ENCODE measurements around the gene LHX6. TPM values are rescaled to one million over a fixed set of nuclear protein-coding genes. Genes with fewer than 3 reads are reported as not detected.

Gene LHX6
- total and polyA plus RNA-seq, 2 experiments from 2014 or later = 1.0 to 1.2 TPM

GRCh38 chr9:122256206-122256605, 27.4 kb upstream of the LHX6 start:
- Mint-ChIP-seq H3K4me3 (no peak overlapping the region), H3K4me1 (peaks cover 29% of the 10 kb centered on the region), H3K9me3 (no peaks in the 10 kb centered on the region), H3K27me3 (ENCODE audit: insufficient read depth, low read depth, poor library complexity) (peaks cover 1% of the 10 kb centered on the region), H3K27ac (0 out of 2 replicates have a peak overlapping the region, but pooled peaks have one; percentile 1), H3K36me3 (ENCODE audit: low read depth) (peaks cover 23% of the 10 kb centered on the region)
- Histone ChIP-seq H3K27me3 (ENCODE audit: insufficient read depth) (no peaks in the 10 kb centered on the region), H3K9me2 (ENCODE audit: insufficient read depth) (no peaks in the 10 kb centered on the region), H2AFZ (no peak overlapping the region), H3K27ac (ENCODE audit: low read depth) (0 out of 2 replicates have a peak overlapping the region, but pooled peaks have one; percentile 12), H3K4me3 (no peak overlapping the region), H4K20me1 (replicated peaks; ENCODE audit: insufficient read depth) (no peaks in the 10 kb centered on the region), H3K79me2 (replicated peaks; ENCODE audit: insufficient read depth) (peaks cover 12% of the 10 kb centered on the region), H3F3A (replicated peaks; ENCODE audit: low read depth) (no peaks in the 10 kb centered on the region; the same call in 1 of the 2 replicates), H3K36me3 (ENCODE audit: insufficient read depth) (peaks cover 14% of the 10 kb centered on the region; the same call in 1 of the 2 replicates), H3K4me1 (ENCODE audit: insufficient read depth) (peaks cover 52% of the 10 kb centered on the region), H3K4me2 (0 out of 2 replicates have a peak overlapping the region, but pooled peaks have one; percentile 9)
- ATAC-seq = no peak
- no peak for TF ChIP-seq STAT1 (IDR thresholded peaks at IDR 0.05; ENCODE audit: unreplicated experiment)
- TF ChIP-seq, protein P1, sequence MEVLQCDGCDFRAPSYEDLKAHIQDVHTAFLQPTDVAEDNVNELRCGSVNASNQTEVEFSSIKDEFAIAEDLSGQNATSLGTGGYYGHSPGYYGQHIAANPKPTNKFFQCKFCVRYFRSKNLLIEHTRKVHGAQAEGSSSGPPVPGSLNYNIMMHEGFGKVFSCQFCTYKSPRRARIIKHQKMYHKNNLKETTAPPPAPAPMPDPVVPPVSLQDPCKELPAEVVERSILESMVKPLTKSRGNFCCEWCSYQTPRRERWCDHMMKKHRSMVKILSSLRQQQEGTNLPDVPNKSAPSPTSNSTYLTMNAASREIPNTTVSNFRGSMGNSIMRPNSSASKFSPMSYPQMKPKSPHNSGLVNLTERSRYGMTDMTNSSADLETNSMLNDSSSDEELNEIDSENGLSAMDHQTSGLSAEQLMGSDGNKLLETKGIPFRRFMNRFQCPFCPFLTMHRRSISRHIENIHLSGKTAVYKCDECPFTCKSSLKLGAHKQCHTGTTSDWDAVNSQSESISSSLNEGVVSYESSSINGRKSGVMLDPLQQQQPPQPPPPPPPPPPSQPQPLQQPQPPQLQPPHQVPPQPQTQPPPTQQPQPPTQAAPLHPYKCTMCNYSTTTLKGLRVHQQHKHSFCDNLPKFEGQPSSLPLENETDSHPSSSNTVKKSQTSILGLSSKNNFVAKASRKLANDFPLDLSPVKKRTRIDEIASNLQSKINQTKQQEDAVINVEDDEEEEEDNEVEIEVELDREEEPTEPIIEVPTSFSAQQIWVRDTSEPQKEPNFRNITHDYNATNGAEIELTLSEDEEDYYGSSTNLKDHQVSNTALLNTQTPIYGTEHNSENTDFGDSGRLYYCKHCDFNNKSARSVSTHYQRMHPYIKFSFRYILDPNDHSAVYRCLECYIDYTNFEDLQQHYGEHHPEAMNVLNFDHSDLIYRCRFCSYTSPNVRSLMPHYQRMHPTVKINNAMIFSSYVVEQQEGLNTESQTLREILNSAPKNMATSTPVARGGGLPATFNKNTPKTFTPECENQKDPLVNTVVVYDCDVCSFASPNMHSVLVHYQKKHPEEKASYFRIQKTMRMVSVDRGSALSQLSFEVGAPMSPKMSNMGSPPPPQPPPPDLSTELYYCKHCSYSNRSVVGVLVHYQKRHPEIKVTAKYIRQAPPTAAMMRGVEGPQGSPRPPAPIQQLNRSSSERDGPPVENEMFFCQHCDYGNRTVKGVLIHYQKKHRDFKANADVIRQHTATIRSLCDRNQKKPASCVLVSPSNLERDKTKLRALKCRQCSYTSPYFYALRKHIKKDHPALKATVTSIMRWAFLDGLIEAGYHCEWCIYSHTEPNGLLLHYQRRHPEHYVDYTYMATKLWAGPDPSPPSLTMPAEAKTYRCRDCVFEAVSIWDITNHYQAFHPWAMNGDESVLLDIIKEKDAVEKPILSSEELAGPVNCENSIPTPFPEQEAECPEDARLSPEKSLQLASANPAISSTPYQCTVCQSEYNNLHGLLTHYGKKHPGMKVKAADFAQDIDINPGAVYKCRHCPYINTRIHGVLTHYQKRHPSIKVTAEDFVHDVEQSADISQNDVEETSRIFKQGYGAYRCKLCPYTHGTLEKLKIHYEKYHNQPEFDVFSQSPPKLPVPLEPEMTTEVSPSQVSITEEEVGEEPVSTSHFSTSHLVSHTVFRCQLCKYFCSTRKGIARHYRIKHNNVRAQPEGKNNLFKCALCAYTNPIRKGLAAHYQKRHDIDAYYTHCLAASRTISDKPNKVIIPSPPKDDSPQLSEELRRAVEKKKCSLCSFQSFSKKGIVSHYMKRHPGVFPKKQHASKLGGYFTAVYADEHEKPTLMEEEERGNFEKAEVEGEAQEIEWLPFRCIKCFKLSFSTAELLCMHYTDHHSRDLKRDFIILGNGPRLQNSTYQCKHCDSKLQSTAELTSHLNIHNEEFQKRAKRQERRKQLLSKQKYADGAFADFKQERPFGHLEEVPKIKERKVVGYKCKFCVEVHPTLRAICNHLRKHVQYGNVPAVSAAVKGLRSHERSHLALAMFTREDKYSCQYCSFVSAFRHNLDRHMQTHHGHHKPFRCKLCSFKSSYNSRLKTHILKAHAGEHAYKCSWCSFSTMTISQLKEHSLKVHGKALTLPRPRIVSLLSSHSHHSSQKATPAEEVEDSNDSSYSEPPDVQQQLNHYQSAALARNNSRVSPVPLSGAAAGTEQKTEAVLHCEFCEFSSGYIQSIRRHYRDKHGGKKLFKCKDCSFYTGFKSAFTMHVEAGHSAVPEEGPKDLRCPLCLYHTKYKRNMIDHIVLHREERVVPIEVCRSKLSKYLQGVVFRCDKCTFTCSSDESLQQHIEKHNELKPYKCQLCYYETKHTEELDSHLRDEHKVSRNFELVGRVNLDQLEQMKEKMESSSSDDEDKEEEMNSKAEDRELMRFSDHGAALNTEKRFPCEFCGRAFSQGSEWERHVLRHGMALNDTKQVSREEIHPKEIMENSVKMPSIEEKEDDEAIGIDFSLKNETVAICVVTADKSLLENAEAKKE (CRISPR knock-in tag; IDR thresholded peaks at IDR 0.05) = no peak
- no peak for TF ChIP-seq REST (IDR thresholded peaks at IDR 0.05; ENCODE audit: unreplicated experiment)
- no peak for DNase-seq (ENCODE audit: low spot score)

Data from GM23338 (cell line).